AG09319 (cell line): ENCODE data around the gene TUBA1C.
"Not testable (repeated sequence)": the region's sequence is repeated elsewhere in the genome, so short reads cannot be mapped to it uniquely, and the experiment has no call there.

Experiments used
- DNase-seq: peaks from one replicate; pipeline ENCODE4 v3.0.0-alpha.2; 2010; ENCODE audit warnings: low read depth; ENCODE audit errors: extremely low read depth
- CTCF ChIP-seq: IDR thresholded peaks from 2 replicates; pipeline ENCODE4 v1.5.1; 2011; ENCODE audit warnings: low read depth, mild to moderate bottlenecking, inconsistent platforms, low read length, moderate library complexity

The TUBA1C gene

DNA sequence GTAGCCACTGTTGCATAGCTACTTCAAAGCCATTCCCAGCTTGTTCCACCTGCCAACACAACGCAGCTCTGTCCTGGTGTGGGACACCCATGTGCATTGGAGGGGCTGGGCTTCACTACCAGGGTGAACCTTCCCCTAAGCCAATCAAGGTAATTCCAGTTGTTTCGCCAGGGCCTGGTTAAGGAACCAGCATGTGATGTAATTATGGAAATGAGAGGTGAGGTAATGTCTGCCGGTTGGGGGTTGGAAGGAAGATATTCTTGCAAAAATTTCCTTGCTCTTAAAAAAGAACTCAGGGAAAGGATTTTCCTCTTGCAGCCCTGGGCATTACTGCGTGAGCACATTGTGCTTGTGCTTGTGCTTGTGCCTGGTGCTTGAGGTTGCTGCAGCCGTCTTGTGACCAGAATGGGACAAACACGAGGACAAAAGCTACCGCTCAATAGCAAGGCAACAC is 14.9 kb downstream of the TUBA1C start:
- DNase-seq: no peak
- TF ChIP-seq CTCF: no peak

DNA sequence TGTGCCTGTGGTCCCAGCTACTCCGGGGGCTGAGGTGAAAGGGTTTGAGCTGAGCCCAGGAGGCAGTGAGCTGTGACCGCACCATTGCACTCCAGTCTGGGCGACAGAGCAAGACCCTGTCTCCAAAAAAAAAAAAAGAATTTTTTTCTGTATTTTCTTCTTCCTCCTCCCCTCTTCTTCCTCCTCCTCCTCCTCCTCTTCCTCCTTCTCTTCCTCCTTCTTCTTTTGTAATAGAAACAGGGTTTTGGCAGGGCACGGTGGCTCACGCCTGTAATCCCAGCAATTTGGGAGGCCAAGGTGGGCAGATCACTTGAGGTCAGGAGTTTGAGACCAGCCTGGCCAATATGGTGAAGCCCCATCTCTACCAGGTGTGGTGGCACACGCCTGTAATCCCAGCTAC is 15.7 kb downstream of the TUBA1C start:
- DNase-seq: not testable (repeated sequence)

GRCh38 chr12:49282302-49282701 is 17.4 kb downstream of the TUBA1C start:
- DNase-seq: no peak
- no peak for TF ChIP-seq CTCF

DNA sequence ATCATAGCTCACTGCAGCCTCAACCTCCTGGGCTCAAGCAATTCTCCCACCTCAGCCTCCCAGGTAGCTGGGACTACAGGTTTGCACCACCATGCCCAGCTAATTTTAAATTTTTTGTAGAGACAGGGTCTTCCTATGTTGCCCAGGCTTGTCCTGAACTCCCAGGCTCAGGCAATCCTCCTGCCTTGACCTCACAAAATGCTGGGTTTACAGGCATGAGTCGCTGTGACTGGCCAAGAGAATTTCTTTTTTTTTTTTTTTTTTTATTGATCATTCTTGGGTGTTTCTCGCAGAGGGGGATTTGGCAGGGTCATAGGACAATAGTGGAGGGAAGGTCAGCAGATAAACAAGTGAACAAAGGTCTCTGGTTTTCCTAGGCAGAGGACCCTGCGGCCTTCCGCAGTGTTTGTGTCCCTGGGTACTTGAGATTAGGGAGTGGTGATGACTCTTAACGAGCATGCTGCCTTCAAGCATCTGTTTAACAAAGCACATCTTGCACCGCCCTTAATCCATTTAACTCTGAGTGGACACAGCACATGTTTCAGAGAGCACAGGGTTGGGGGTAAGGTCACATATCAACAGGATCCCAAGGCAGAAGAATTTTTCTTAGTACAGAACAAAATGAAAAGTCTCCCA is 18.0 kb downstream of the TUBA1C start:
- not testable (repeated sequence) for DNase-seq

- no peak for TF ChIP-seq CTCF
- no peak for DNase-seq
Measured at GRCh38 chr12:49283541-49284429, 18.9 kb downstream of the TUBA1C start.

- no peak for DNase-seq
- TF ChIP-seq CTCF: no peak
Measured at GRCh38 chr12:49284672-49285071, 19.8 kb downstream of the TUBA1C start.

GRCh38 chr12:49287876-49288275 is 23.0 kb downstream of the TUBA1C start:
- TF ChIP-seq CTCF: no peak
- DNase-seq: no peak

GRCh38 chr12:49288412-49288853 is 23.6 kb downstream of the TUBA1C start:
- DNase-seq: no peak
- TF ChIP-seq CTCF: peak; percentile 78
